A673 (cell line): ENCODE data around the gene VAT1L. TPM values are rescaled to one million over a fixed set of nuclear protein-coding genes. Genes with fewer than 3 reads are reported as not detected.

Source experiments
- BruUV-seq: library from RNA; stranded (reverse); fragments of 400-500 nt; replicated peaks from 2 replicates; lab custom pipeline; 2021; lab: Mats Ljungman, UMichigan
- CTCF ChIA-PET: fragments of 300-600 bp; sonication (Branson Sonifier 250); formaldehyde crosslinking; loops from one replicate; lab custom pipeline; 2022; ENCODE audit warnings: antibody characterized with exemption; lab: Charles Lee
- POLR2A ChIA-PET: fragments of 300-600 bp; sonication (Branson Sonifier 250); formaldehyde crosslinking; loops from one replicate; lab custom pipeline; 2022; ENCODE audit warnings: antibody characterized with exemption; ENCODE audit not compliant: low non-redundant PET; lab: Charles Lee
- DNase-seq: peaks from one replicate; pipeline ENCODE4 v3.0.0-alpha.2; 2015; ENCODE audit warnings: low spot score
- H3K27ac ChIP-seq: fragments of 200-600 bp; sonication (generic); 2 replicates; pipeline ENCODE4 v1.5.1; 2016; ENCODE audit warnings: mixed run types, low read depth, mild to moderate bottlenecking, mixed read lengths, antibody characterized with exemption, low read length; ENCODE audit not compliant: poor library complexity, severe bottlenecking
- H3K27me3 ChIP-seq: fragments of 200-600 bp; sonication (generic); replicated peaks from 2 replicates; pipeline ENCODE4 v1.6.1; 2017; ENCODE audit warnings: mixed run types, low read depth, mild to moderate bottlenecking, mixed read lengths, antibody characterized with exemption, low read length; ENCODE audit not compliant: insufficient read depth, poor library complexity
- H3K36me3 ChIP-seq: fragments of 200-600 bp; sonication (generic); 2 replicates; pipeline ENCODE4 v1.6.1; 2016; ENCODE audit warnings: mixed run types, mild to moderate bottlenecking, mixed read lengths, antibody characterized with exemption, low read length; ENCODE audit not compliant: insufficient read depth, poor library complexity, severe bottlenecking
- H3K4me1 ChIP-seq: fragments of 200-600 bp; sonication (generic); 2 replicates; pipeline ENCODE4 v1.6.1; 2017; ENCODE audit warnings: mixed run types, mild to moderate bottlenecking, mixed read lengths, antibody characterized with exemption, low read length; ENCODE audit not compliant: insufficient read depth, poor library complexity, severe bottlenecking
- H3K4me3 ChIP-seq: fragments of 200-600 bp; sonication (generic); 2 replicates; pipeline ENCODE4 v1.5.1; 2016; ENCODE audit warnings: low read depth, mixed run types, mild to moderate bottlenecking, mixed read lengths, low read length; ENCODE audit not compliant: poor library complexity, severe bottlenecking
- H3K9me3 ChIP-seq: fragments of 200-600 bp; sonication (generic); 2 replicates; pipeline ENCODE4 v1.6.1; 2016; ENCODE audit warnings: mixed run types, low read depth, mild to moderate bottlenecking, mixed read lengths, antibody characterized with exemption, low read length; ENCODE audit not compliant: poor library complexity, severe bottlenecking
- EZH2 ChIP-seq: fragments of 200-600 bp; sonication (generic); IDR thresholded peaks from 2 replicates; pipeline ENCODE4 v1.6.1; 2017; ENCODE audit warnings: borderline replicate concordance, low read depth, mild to moderate bottlenecking, mixed read lengths, antibody characterized with exemption, low read length; ENCODE audit not compliant: poor library complexity, severe bottlenecking
- intact Hi-C: fragments of 100-400 bp; cut with micrococcal nuclease; formaldehyde crosslinking; loops from one replicate; pipeline ENCODE4 v1.10.0; 2022; ENCODE audit not compliant: unreplicated experiment
- total RNA-seq: library from RNA; stranded (reverse); gene quantifications from 2 replicates; pipeline ENCODE4 v1.2.3, GENCODE V29; 2021
- TF ChIP-seq, protein P1 (sequence below): fragments of 300-800, 200-600 bp; sonication (generic); conservative IDR thresholded peaks from 2 replicates; pipeline ENCODE4 v1.5.1; 2017; ENCODE audit warnings: low read depth, mild to moderate bottlenecking, antibody characterized with exemption, low read length, moderate library complexity, mixed read lengths

VAT1L gene
- total RNA-seq, 1 experiment from 2014 or later: 0.09 TPM

DNA sequence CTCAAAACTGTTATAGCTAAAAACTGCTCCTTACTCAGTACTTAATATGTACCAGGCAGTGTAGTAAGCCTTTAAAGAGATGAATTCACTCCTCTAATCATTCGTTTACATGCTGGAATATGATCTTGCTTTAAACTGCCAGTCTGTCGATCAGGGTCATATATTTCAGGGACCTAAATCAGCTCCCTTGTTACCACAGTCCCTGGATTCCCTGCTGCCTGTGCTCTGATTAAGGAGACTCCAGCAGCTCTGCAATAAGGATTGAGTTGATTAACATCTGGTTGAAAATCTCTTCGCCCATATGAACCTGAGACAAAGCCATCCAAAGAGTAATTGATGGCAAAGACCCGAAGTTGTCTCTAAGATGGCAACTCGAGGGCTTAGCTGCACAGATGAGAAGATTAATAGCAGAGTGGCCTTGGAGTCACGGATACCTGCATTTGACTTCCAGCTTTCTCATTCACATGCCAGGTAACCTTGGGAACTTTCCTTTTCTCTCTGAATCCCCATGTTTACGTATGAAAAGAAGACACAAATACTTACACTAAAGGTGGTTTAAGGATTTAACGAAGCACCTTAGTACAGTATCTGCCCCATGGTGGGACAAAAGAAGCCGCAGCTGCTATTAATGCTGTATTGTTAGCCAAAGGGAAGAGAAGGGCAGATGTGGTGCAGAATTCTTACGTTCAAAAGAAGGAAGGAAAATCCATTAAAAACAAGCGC is 68.2 kb downstream of the VAT1L start:
- TF ChIP-seq EZH2: no peak
- TF ChIP-seq, protein P1, sequence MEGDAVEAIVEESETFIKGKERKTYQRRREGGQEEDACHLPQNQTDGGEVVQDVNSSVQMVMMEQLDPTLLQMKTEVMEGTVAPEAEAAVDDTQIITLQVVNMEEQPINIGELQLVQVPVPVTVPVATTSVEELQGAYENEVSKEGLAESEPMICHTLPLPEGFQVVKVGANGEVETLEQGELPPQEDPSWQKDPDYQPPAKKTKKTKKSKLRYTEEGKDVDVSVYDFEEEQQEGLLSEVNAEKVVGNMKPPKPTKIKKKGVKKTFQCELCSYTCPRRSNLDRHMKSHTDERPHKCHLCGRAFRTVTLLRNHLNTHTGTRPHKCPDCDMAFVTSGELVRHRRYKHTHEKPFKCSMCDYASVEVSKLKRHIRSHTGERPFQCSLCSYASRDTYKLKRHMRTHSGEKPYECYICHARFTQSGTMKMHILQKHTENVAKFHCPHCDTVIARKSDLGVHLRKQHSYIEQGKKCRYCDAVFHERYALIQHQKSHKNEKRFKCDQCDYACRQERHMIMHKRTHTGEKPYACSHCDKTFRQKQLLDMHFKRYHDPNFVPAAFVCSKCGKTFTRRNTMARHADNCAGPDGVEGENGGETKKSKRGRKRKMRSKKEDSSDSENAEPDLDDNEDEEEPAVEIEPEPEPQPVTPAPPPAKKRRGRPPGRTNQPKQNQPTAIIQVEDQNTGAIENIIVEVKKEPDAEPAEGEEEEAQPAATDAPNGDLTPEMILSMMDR: no peak
- H3K27me3 ChIP-seq: peaks cover 4% of the 10 kb centered on the region
- H3K4me1 ChIP-seq: no peaks in the 10 kb centered on the region
- H3K36me3 ChIP-seq: no peaks in the 10 kb centered on the region
- BruUV-seq: no TSS peak
- intact Hi-C loops: no loop called here
- POLR2A ChIA-PET: interaction anchor here (0.5 kb wide), 1 partner anchor 248 kb away, joined by 9 read pairs; no protein-coding TSS in a partner anchor
- H3K9me3 ChIP-seq: no peaks in the 10 kb centered on the region
- no peak overlapping the region for H3K4me3 ChIP-seq
- DNase-seq: no peak
- H3K27ac ChIP-seq: no peak overlapping the region
- CTCF ChIA-PET: no interaction called here

DNA sequence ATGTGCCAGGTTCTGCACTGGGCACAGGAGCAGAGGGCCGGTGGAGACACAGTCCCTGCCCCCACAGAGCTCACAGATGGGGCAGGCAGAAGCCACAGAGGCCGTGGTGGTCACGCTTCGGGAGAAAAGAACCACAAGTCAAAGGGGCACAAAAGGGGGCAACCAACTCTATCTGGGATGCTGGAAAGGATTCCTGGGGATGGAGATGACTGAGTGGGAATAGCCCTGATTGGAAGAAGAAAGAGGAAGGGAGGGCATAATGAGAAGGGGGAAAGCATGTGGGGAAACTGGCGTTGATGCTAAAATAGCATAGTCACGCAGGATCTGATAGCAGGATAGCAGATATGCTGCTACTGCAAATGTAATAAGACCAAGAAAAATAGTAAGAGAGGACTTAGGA is 69.7 kb downstream of the VAT1L start:
- ChIA-PET POLR2A (no interaction called here), CTCF (no interaction called here)
- TF ChIP-seq, protein P1: no peak
- no peak for TF ChIP-seq EZH2
- Histone ChIP-seq H3K4me1 (no peaks in the 10 kb centered on the region), H3K27me3 (peaks cover 4% of the 10 kb centered on the region), H3K36me3 (no peaks in the 10 kb centered on the region), H3K4me3 (no peak overlapping the region), H3K27ac (no peak overlapping the region), H3K9me3 (no peaks in the 10 kb centered on the region)
- BruUV-seq: no TSS peak
- intact Hi-C loops: no loop called here
- no peak for DNase-seq

DNA sequence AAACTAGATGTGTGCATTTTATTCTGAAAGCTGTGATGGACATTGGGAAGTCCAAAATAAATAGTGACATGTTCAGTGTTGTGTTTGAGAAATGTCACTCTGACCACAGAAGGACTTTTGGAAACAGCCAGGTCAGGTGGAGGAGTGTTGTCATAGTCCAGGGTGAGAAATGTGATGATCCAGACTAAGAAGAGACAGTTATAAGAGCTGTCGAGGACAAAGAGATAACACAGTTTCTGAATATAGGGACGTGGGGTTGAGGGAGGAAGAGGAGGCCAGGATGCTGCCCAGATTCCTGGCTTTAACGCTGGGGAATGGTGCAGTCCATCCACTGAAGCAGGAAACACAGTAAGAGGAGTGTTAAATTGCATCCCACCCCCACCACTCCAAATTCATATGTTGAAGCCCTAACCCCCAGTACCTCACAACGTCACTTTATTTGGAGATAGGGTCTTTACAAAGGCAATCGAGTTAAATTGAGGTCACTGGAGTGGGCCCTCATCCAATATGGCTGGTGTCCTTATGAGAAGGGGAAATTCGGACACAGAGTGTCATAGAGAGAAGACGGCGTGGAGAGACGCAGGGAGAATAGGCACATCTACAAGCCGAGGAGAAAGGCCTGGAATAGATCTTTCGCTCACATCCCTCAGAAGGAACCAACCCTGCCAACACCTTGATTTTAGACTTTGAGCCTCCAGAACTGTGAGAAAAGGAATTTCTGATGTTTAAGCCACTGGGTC is 71.3 kb downstream of the VAT1L start:
- CTCF ChIA-PET: no interaction called here

More for the DNA sequence above, 71.3 kb downstream of the VAT1L start:
- Histone ChIP-seq H3K9me3 (no peaks in the 10 kb centered on the region), H3K27ac (no peak overlapping the region), H3K4me3 (no peak overlapping the region), H3K4me1 (no peaks in the 10 kb centered on the region), H3K36me3 (no peaks in the 10 kb centered on the region), H3K27me3 (peaks cover 4% of the 10 kb centered on the region)
- POLR2A ChIA-PET: no interaction called here
- no peak for TF ChIP-seq EZH2
- BruUV-seq: no TSS peak
- no peak for DNase-seq
- intact Hi-C loops: no loop called here
